ENCODE results near the gene SPATA21.

SPATA21 gene

GRCh38 chr1:16387201-16388188 lies 49.7 kb downstream of the SPATA21 start:
- H3K4me3 ChIP-seq (ENCODE audit: low read length): no peak overlapping the region
- no peak for DNase-seq (ENCODE audit: low read depth)
- TF ChIP-seq CTCF (conservative IDR thresholded peaks at IDR 0.05; ENCODE audit: low read depth, low read length): no peak

- no peak for TF ChIP-seq CTCF (conservative IDR thresholded peaks at IDR 0.05; ENCODE audit: low read depth, low read length)
- H3K4me3 ChIP-seq (ENCODE audit: low read length): no peak overlapping the region
- no peak for DNase-seq (ENCODE audit: low read depth)
Observed at GRCh38 chr1:16386454-16387113, 50.6 kb downstream of the SPATA21 start.

GRCh38 chr1:16385659-16386453 lies 51.4 kb downstream of the SPATA21 start:
- DNase-seq (ENCODE audit: low read depth): no peak
- no peak for TF ChIP-seq CTCF (conservative IDR thresholded peaks at IDR 0.05; ENCODE audit: low read depth, low read length)
- H3K4me3 ChIP-seq (ENCODE audit: low read length): no peak overlapping the region

- H3K4me3 ChIP-seq (ENCODE audit: low read length): no peak overlapping the region
- no peak for TF ChIP-seq CTCF (conservative IDR thresholded peaks at IDR 0.05; ENCODE audit: low read depth, low read length)
- DNase-seq (ENCODE audit: low read depth): no peak
Observed at GRCh38 chr1:16383888-16384287, 53.3 kb downstream of the SPATA21 start.

GRCh38 chr1:16380868-16381267 lies 56.4 kb downstream of the SPATA21 start:
- no peak for DNase-seq (ENCODE audit: low read depth)
- H3K4me3 ChIP-seq (ENCODE audit: low read length): no peak overlapping the region
- no peak for TF ChIP-seq CTCF (conservative IDR thresholded peaks at IDR 0.05; ENCODE audit: low read depth, low read length)

- no peak overlapping the region for H3K4me3 ChIP-seq (ENCODE audit: low read length)
- no peak for DNase-seq (ENCODE audit: low read depth)
Observed at GRCh38 chr1:16378443-16378842, 58.8 kb downstream of the SPATA21 start.

More at GRCh38 chr1:16378443-16378842, 58.8 kb downstream of the SPATA21 start:
- TF ChIP-seq CTCF (conservative IDR thresholded peaks at IDR 0.05; ENCODE audit: low read depth, low read length): no peak

All from retinal pigment epithelial cell (primary cell).